Left ventricle myocardium inferior (tissue), 1 donor: ENCODE results near the gene TNS3. TPM values are rescaled to one million over a fixed set of nuclear protein-coding genes. Genes with fewer than 3 reads are reported as not detected.
"Not testable (repeated sequence)": the region's sequence is repeated elsewhere in the genome, so short reads cannot be mapped to it uniquely, and the experiment has no call there.

Experiments used
- DNase-seq: peaks from one replicate; pipeline ENCODE4 v3.0.0-alpha.2; 2020
- H3K27ac ChIP-seq: fragments of 200-600 bp; replicated peaks from 2 replicates; pipeline ENCODE4 v1.8.0; 2021
- H3K27me3 ChIP-seq: fragments of 200-600 bp; 2 replicates; pipeline ENCODE4 v1.8.0; 2021; ENCODE audit warnings: low read depth
- H3K36me3 ChIP-seq: fragments of 200-600 bp; 2 replicates; pipeline ENCODE4 v1.8.0; 2021
- H3K4me1 ChIP-seq: fragments of 200-600 bp; 2 replicates; pipeline ENCODE4 v1.8.0; 2021
- H3K4me3 ChIP-seq: fragments of 200-600 bp; 2 replicates; pipeline ENCODE4 v1.8.0; 2021; ENCODE audit warnings: mild to moderate bottlenecking, moderate library complexity
- H3K9me3 ChIP-seq: fragments of 200-600 bp; replicated peaks from 2 replicates; pipeline ENCODE4 v1.8.0; 2021
- CTCF ChIP-seq: fragments of 200-600 bp; IDR thresholded peaks from 2 replicates; pipeline ENCODE4 v1.8.0; 2021; ENCODE audit warnings: antibody characterized with exemption, mild to moderate bottlenecking, borderline replicate concordance
- intact Hi-C: fragments of 100-400 bp; cut with micrococcal nuclease; formaldehyde crosslinking; loops from one replicate; pipeline ENCODE4 v1.11.0; 2022
- total RNA-seq: library from RNA; stranded (reverse); fragmentation: NEBNext Ultra II Directional; extraction: Animal tissue kit (Norgen Biotek cat#: 25700); gene quantifications from one replicate; pipeline ENCODE4 v1.2.1, GENCODE V29; 2021
- donor health status: DM: no; HTN: yes; CAD: no; lungs with severe emphysema.

TNS3 gene
- total RNA-seq, 1 donor from 2014 or later: 40.6 TPM

GRCh38 chr7:47542051-47542450 is 39.9 kb downstream of the TNS3 start:
- DNase-seq: no peak
- Histone ChIP-seq H3K4me1 (peaks cover 22% of the 10 kb centered on the region), H3K27ac (no peak overlapping the region), H3K36me3 (no peaks in the 10 kb centered on the region), H3K4me3 (no peak overlapping the region), H3K9me3 (no peaks in the 10 kb centered on the region), H3K27me3 (no peaks in the 10 kb centered on the region)
- intact Hi-C loops: no loop called here
- TF ChIP-seq CTCF: no peak

- H3K36me3 ChIP-seq, DNase-seq, H3K27me3 ChIP-seq, H3K27ac ChIP-seq, H3K9me3 ChIP-seq, H3K4me3 ChIP-seq, intact Hi-C loops: not testable (repeated sequence)
- peaks cover 27% of the 10 kb centered on the region for H3K4me1 ChIP-seq
These were observed 40.4 kb downstream of the TNS3 start for GRCh38 chr7:47541485-47541884.

- no peaks in the 10 kb centered on the region for H3K27me3 ChIP-seq
- H3K4me1 ChIP-seq: peaks cover 35% of the 10 kb centered on the region
- H3K4me3 ChIP-seq: no peak overlapping the region
- H3K9me3 ChIP-seq: no peaks in the 10 kb centered on the region
- TF ChIP-seq CTCF: no peak
- DNase-seq: no peak
- intact Hi-C loops: no loop called here
- no peaks in the 10 kb centered on the region for H3K36me3 ChIP-seq
- H3K27ac ChIP-seq: no peak overlapping the region
These were observed 41.2 kb downstream of the TNS3 start for GRCh38 chr7:47540387-47541350.

GRCh38 chr7:47540053-47540386 is 41.9 kb downstream of the TNS3 start:
- H3K36me3 ChIP-seq: no peaks in the 10 kb centered on the region
- intact Hi-C loops: no loop called here
- no peaks in the 10 kb centered on the region for H3K27me3 ChIP-seq
- no peak overlapping the region for H3K27ac ChIP-seq
- H3K9me3 ChIP-seq: no peaks in the 10 kb centered on the region
- DNase-seq: no peak
- no peak for TF ChIP-seq CTCF
- peaks cover 42% of the 10 kb centered on the region for H3K4me1 ChIP-seq
- no peak overlapping the region for H3K4me3 ChIP-seq

- Histone ChIP-seq H3K27me3 (no peaks in the 10 kb centered on the region), H3K9me3 (no peaks in the 10 kb centered on the region), H3K4me3 (no peak overlapping the region), H3K4me1 (peaks cover 43% of the 10 kb centered on the region), H3K36me3 (no peaks in the 10 kb centered on the region), H3K27ac (no peak overlapping the region)
- no peak for DNase-seq
- intact Hi-C loops: loop anchor here (2.0 kb wide), 1 partner anchor 27 kb away; no protein-coding TSS in a partner anchor
- TF ChIP-seq CTCF: no peak
These were observed 42.4 kb downstream of the TNS3 start for GRCh38 chr7:47539398-47540052.

- no peak for TF ChIP-seq CTCF
- Histone ChIP-seq H3K36me3 (no peaks in the 10 kb centered on the region), H3K27ac (no peak overlapping the region), H3K27me3 (no peaks in the 10 kb centered on the region), H3K4me1 (peaks cover 43% of the 10 kb centered on the region), H3K9me3 (no peaks in the 10 kb centered on the region), H3K4me3 (no peak overlapping the region)
- peak; percentile 0 for DNase-seq
- intact Hi-C loops: loop anchor here (2.0 kb wide), 1 partner anchor 28 kb away; no protein-coding TSS in a partner anchor
These were observed 43.0 kb downstream of the TNS3 start for GRCh38 chr7:47538846-47539311.
